GM18873 (cell line): Measurements from ENCODE around the gene NT5C2.

Experiments used
- ATAC-seq: cut with Tn5 transposase; IDR thresholded peaks from one replicate; pipeline ENCODE4 v1.9.1; 2021; ENCODE audit warnings: mild to moderate bottlenecking, moderate library complexity, moderate number of reproducible peaks; ENCODE audit not compliant: unreplicated experiment, low FRiP score

The NT5C2 gene

GRCh38 chr10:103125323-103126267, 67.5 kb downstream of the NT5C2 start:
- ATAC-seq: peak; percentile 88

GRCh38 chr10:103124420-103125096, 68.5 kb downstream of the NT5C2 start:
- no peak for ATAC-seq

- no peak for ATAC-seq
These were observed 69.6 kb downstream of the NT5C2 start for GRCh38 chr10:103123282-103124024.

GRCh38 chr10:103120977-103121735, 71.9 kb downstream of the NT5C2 start:
- no peak for ATAC-seq

GRCh38 chr10:103120546-103120945, 72.5 kb downstream of the NT5C2 start:
- no peak for ATAC-seq

GRCh38 chr10:103117247-103117646, 75.8 kb downstream of the NT5C2 start:
- no peak for ATAC-seq

- ATAC-seq: no peak
These were observed 78.2 kb downstream of the NT5C2 start for GRCh38 chr10:103114876-103115275.

- peak; percentile 54 for ATAC-seq
These were observed 80.9 kb downstream of the NT5C2 start for GRCh38 chr10:103111918-103112877.

- ATAC-seq: peak; percentile 55
These were observed 81.8 kb downstream of the NT5C2 start for GRCh38 chr10:103111031-103111917.

GRCh38 chr10:103110407-103110806, 82.7 kb downstream of the NT5C2 start:
- no peak for ATAC-seq

GRCh38 chr10:103109821-103110220, 83.3 kb downstream of the NT5C2 start:
- ATAC-seq: no peak

GRCh38 chr10:103106539-103106938, 86.5 kb downstream of the NT5C2 start:
- no peak for ATAC-seq

- no peak for ATAC-seq
These were observed 87.6 kb downstream of the NT5C2 start for GRCh38 chr10:103105462-103105861.

GRCh38 chr10:103104721-103105120, 88.4 kb downstream of the NT5C2 start:
- ATAC-seq: no peak

GRCh38 chr10:103103989-103104388, 89.1 kb downstream of the NT5C2 start:
- no peak for ATAC-seq

- no peak for ATAC-seq
These were observed 90.9 kb downstream of the NT5C2 start for GRCh38 chr10:103102195-103102594.

GRCh38 chr10:103100620-103101019, 92.5 kb downstream of the NT5C2 start:
- ATAC-seq: no peak

- ATAC-seq: no peak
These were observed 94.8 kb downstream of the NT5C2 start for GRCh38 chr10:103098240-103098639.
